Mesodermal cell (in vitro differentiated cells): Measurements from ENCODE around the gene CACNA1B.

Experiments used
- H3K27ac ChIP-seq: 2 replicates; pipeline ENCODE4 v1.7.0; 2013; ENCODE audit warnings: mild to moderate bottlenecking, low read depth, low read length, moderate library complexity; ENCODE audit not compliant: severe bottlenecking
- H3K36me3 ChIP-seq: 2 replicates; pipeline ENCODE4 v1.7.1; 2013; ENCODE audit warnings: mild to moderate bottlenecking, low read length, moderate library complexity; ENCODE audit not compliant: control insufficient read depth, insufficient read depth
- H3K4me1 ChIP-seq: one replicate; pipeline ENCODE4 v1.7.1; 2013; ENCODE audit warnings: mild to moderate bottlenecking, low read length; ENCODE audit not compliant: insufficient read depth, control insufficient read depth, poor library complexity, severe bottlenecking
- H3K4me3 ChIP-seq: 2 replicates; pipeline ENCODE4 v1.7.0; 2013; ENCODE audit warnings: low read length, control low read depth, mild to moderate bottlenecking; ENCODE audit not compliant: insufficient read depth, poor library complexity, severe bottlenecking; ENCODE audit errors: extremely low read depth
- H3K9me3 ChIP-seq: 2 replicates; pipeline ENCODE4 v1.7.1; 2013; ENCODE audit warnings: mild to moderate bottlenecking, low read length, moderate library complexity; ENCODE audit not compliant: control insufficient read depth
- WGBS, 2 experiments: methylation state at CpG; one replicate each; pipeline ENCODE4 v1.1.5; 2013; ENCODE audit warnings: missing lambda C conversion rate in 2 of 2; ENCODE audit not compliant: insufficient coverage in 2 of 2; 5-methylcytosine and 5-hydroxymethylcytosine counted together

Gene CACNA1B

DNA sequence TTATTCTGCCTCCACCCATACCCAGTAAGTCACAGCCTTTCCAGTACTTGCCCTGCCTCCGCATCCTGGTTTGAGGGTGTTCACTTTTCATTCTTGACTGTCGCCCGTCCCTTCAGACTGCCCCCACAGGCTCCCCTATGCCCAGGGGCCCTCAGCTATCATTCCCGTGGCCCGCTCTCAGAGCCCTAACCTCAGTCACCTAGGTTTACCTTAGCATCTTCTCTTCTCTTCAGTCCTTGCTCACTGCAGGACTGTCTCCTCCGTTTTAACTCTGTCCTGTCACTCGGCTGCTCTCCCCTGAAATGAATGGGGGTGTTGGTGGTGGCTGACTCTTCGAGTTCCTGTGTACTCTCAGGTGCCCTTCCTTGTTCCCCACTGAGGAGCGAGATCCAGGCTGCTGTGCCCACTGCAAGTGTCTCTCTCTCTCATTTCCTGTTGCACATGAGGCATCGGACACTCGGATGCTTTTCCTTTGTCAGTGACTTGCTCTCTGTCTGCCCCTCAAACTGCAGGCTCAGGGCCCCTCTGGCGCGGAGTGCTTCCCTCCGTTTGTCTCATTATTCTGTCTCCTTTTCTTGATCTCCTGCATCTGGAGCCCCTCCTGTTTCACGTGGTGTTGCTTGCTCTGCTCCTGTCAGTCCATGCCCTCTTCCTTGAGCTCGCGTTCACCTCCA lies 89.8 kb downstream of the CACNA1B start:
- H3K9me3 ChIP-seq: no peaks in the 10 kb centered on the region
- H3K4me3 ChIP-seq: no peak overlapping the region
- H3K27ac ChIP-seq: no peak overlapping the region
- H3K36me3 ChIP-seq: no peaks in the 10 kb centered on the region
- no peaks in the 10 kb centered on the region for H3K4me1 ChIP-seq
- 93 to 95% methylated on average over 11 to 15 of the region's 17 CpGs for WGBS, 2 experiments

DNA sequence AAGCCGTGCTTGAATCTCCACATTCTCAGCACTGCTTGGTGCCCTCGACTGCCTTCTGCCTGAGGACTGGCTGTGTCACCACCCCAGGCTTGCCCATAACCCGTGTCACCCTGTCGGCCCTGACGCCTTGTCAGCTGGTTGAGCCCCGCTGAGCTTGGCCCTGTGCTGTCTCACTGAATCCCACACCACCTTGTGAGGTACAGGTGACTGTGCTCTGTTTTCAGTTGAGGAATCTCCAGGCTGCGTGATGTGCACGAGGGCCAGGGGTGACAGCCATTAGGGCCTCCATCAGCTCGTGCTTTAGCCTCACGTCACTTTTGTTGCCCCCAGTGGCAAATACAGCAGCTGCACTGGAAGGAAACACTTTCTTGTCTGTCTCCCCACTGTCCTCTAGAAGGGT lies 90.7 kb downstream of the CACNA1B start:
- WGBS, 2 experiments: 77 to 79% methylated on average over 7 to 9 of the region's 10 CpGs
- H3K4me1 ChIP-seq: no peaks in the 10 kb centered on the region
- no peak overlapping the region for H3K4me3 ChIP-seq
- H3K9me3 ChIP-seq: no peaks in the 10 kb centered on the region
- no peaks in the 10 kb centered on the region for H3K36me3 ChIP-seq
- no peak overlapping the region for H3K27ac ChIP-seq

DNA sequence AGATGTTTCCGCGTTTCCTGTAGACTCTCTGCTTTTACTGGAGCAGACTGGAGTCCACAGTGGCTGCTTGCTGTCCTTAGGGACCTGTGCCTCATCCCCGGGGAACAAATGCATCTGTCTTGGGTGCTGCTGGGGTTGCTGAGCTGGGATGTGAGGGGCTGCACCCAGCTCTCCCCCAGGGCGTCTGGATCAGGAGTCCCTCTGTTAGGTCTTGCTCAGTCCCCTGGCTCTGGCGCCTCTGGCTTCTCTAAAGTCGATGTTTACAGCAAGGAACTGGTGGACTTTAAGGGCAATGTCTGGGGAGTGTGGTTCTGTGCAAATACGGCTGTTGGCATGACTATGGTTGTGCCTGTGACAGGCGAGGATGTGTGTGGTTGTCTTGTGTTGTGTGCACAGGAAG lies 91.4 kb downstream of the CACNA1B start:
- 88 to 96% methylated on average over 6 to 8 of the region's 8 CpGs for WGBS, 2 experiments
- Histone ChIP-seq H3K9me3 (no peaks in the 10 kb centered on the region), H3K4me3 (no peak overlapping the region)

DNA sequence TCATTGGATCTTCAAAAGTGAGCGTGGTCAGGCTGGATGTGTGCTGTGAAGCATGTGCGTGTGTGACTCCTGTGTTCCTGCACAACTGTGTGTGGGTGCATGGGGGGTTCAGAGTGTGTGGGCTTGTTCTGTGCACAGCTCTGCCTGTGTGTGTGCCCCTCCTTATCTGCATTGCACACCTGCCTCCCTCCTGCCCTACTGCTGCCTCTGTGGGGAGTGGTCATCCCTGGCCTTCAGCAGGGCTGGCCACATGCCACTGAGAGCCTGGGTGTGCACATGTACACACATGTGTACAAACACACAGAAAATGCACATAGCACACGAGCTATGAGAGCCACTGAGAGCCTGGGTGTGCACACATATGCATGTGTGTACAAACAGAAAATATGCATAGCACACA lies 92.1 kb downstream of the CACNA1B start:
- H3K4me1 ChIP-seq: no peaks in the 10 kb centered on the region
- H3K27ac ChIP-seq: no peak overlapping the region
- H3K36me3 ChIP-seq: no peaks in the 10 kb centered on the region
- WGBS, 2 experiments: 61 to 70% methylated on average over 2 to 3 of the region's 3 CpGs
- no peaks in the 10 kb centered on the region for H3K9me3 ChIP-seq
- H3K4me3 ChIP-seq: no peak overlapping the region

More for the DNA sequence above, 91.4 kb downstream of the CACNA1B start:
- Histone ChIP-seq H3K27ac (no peak overlapping the region), H3K36me3 (no peaks in the 10 kb centered on the region), H3K4me1 (no peaks in the 10 kb centered on the region)

DNA sequence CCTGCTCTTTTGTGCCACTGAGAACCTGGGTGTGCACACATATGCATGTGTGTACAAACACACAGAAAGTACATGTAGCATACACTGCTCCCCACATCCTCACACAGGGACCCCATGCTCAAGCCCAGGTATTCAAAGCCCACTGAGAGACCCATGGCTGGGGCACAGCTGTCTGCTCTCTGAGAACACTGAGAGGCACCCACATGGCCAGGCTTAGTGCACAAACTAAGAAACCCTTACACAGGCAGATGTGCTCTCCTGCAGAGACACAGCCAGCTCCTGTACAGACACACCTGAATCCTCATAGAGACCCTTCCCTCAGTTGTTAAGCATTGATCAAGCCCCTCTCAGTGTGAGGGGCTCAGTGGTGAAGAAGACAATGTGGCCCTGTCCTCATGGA lies 92.5 kb downstream of the CACNA1B start:
- no peaks in the 10 kb centered on the region for H3K4me1 ChIP-seq
- H3K4me3 ChIP-seq: no peak overlapping the region
- no peaks in the 10 kb centered on the region for H3K9me3 ChIP-seq
- H3K27ac ChIP-seq: no peak overlapping the region
- no peaks in the 10 kb centered on the region for H3K36me3 ChIP-seq

DNA sequence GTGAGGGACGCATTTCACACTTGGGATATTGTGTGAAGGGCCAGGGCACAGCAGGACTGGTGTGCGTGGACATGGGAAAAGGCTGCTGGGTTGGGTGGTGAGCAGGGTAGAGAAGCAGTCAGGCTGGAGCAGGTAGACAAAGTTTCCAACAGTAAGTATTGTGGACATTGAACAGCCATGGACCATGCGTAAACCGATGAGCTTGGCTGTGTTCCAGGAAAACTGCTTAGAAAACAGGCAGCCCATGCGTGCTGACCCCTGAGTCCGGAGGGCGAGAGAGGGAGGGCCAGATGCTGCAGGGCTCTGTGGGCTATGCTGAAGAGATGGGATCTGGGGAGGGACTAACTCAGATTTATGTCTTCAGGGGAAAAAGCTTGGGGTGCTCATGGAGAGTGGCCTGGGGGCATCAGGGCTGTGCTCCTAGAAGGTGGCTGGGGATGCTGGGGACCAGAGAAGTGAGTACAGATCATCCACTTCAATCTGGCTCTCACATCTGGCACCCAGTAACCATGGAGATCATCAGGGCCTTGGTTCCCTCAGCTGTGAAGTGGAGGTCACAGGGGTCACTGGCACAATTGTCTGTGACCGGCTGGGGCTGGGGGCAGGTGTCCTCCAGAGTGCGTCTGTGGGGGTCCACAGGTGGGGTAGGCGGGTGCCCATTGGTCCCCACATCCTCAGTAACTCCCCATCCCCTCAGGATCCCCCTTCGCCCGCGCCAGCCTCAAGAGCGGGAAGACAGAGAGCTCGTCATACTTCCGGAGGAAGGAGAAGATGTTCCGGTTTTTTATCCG lies 93.3 kb downstream of the CACNA1B start:
- Histone ChIP-seq H3K27ac (no peak overlapping the region), H3K4me1 (no peaks in the 10 kb centered on the region), H3K36me3 (no peaks in the 10 kb centered on the region), H3K9me3 (no peaks in the 10 kb centered on the region), H3K4me3 (no peak overlapping the region)
- WGBS, 2 experiments: 88 to 97% methylated on average over 13 to 16 of the region's 18 CpGs

DNA sequence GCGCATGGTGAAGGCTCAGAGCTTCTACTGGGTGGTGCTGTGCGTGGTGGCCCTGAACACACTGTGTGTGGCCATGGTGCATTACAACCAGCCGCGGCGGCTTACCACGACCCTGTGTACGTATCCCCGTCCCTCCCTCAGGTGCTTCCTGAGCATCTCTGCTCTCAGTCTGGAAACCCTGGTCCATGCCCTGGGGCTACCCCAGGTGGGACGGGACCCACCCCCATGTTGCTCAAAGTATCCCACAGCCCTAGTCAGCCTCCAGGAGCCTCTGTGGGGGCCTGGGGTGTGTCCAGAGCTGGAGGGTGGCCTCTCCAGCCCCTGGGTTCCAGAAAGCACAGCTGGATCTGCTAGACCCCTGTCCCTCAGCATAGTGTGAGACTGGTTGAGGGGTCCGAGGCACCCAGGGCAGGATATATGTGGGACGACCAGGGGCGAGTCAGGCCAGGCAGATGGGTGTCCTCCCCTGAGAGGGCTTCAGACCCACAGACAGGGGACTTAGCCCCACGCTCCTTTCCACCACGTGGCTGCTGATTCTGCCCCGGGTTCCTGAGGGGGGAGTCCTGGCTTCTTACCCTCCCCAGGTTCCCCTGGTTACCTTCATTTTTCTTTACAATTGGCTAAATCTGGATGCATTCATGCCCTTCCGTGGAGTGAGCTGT lies 94.0 kb downstream of the CACNA1B start:
- 93 to 94% methylated on average over 14 to 15 of the region's 16 CpGs for WGBS, 2 experiments
- no peaks in the 10 kb centered on the region for H3K9me3 ChIP-seq
- no peak overlapping the region for H3K27ac ChIP-seq

DNA sequence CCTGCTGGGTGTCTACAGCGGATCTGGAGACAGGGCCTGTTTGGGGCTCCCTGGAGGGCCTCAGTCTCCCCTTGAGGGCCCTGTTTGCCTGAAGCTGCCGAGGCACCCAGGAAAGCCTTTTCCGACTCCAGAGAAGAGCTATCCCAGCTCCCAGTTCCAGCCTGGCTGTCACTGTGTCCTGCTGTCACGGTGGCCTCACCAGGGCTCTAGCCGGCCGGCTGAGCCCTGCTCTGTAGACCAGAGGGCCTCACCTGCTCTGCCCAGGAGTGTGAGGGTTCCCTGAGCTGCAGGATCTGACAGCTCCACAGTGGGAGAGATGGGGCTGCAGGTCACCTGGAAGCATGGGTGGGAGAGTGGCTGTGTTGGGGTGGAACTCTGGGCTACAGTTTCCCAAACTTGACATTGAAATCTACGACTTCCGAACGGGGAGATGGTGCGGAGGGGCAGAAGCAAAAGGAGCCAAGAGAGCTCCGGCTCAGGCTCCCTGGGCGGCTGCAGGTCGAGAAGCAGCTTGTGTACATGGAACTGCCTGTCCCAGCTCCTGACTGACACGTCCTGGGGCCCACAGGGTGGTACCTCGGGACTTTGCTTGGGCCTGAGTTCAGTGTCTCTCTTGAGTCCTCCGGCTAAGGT lies 94.9 kb downstream of the CACNA1B start:
- Histone ChIP-seq H3K4me1 (no peaks in the 10 kb centered on the region), H3K9me3 (no peaks in the 10 kb centered on the region)
- 90 to 91% methylated on average over 15 to 16 of the region's 16 CpGs for WGBS, 2 experiments

More for the DNA sequence above, 94.0 kb downstream of the CACNA1B start:
- Histone ChIP-seq H3K4me3 (no peak overlapping the region), H3K4me1 (no peaks in the 10 kb centered on the region), H3K36me3 (no peaks in the 10 kb centered on the region)

DNA sequence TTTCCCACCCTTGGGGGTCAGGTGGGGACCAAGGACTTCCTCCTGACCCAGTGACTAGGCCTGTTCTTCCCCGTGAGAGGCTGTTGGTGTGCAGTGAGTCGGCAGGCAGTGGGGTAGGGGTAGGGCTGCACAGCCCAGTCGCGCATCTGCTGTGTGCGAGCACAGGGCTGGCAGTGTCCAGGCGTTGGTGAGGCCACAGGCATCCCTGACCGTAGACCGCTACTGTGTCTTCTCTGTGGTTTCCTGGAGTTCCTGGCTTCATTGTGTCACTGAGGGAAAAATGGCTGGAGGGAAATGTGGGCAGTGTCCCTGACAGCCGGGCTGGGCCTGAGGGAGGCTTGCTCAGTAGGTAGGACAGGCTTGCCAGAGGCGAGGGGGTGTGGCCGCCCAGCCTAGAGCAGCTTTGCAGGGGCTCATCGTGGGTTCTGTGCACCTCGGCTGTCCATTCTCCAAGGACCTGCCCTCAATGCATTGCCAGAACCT lies 95.4 kb downstream of the CACNA1B start:
- WGBS, 2 experiments: 84 to 91% methylated on average over 9 to 13 of the region's 13 CpGs
- Histone ChIP-seq H3K27ac (no peak overlapping the region), H3K4me3 (no peak overlapping the region), H3K9me3 (no peaks in the 10 kb centered on the region), H3K4me1 (no peaks in the 10 kb centered on the region), H3K36me3 (no peaks in the 10 kb centered on the region)

More for the DNA sequence above, 94.9 kb downstream of the CACNA1B start:
- Histone ChIP-seq H3K4me3 (no peak overlapping the region), H3K36me3 (no peaks in the 10 kb centered on the region), H3K27ac (no peak overlapping the region)

DNA sequence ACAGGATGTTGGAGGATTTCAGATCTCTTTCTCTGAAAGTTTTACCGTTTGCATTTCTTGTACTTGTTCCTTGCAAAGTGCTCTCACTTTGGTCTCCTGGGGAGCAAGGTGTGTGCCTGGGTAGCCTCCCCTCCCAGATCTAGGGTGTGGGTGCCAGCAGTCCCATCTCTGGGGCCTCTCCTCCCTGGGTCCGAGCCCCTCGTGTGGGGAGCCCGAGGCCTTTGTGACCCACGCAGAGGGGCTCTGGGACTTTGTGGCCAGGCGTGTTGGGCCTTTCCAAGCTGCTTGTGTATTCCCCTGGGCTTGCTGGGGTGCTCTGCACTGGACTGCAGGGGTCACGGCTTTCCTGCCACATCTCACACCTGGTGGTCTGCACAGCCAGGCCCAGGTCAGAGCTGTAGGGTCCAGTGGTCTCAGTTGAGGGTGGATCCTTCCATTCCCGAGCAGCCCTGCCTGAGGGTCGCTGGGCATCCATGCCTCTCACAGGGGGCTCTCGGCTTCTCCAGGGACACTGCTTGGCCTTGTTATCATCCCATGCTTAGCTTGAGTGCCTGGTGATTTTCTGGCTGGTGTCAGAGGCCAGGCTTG lies 96.3 kb downstream of the CACNA1B start:
- Histone ChIP-seq H3K27ac (no peak overlapping the region), H3K9me3 (no peaks in the 10 kb centered on the region), H3K4me1 (no peaks in the 10 kb centered on the region), H3K36me3 (no peaks in the 10 kb centered on the region), H3K4me3 (no peak overlapping the region)
- WGBS, 2 experiments: 79 to 94% methylated on average over 7 to 9 of the region's 10 CpGs
